ENCODE measurements around the gene COIL. TPM values are rescaled to one million over a fixed set of nuclear protein-coding genes. Genes with fewer than 3 reads are reported as not detected.

Gene COIL
- total RNA-seq, 1 experiment from 2014 or later, result 31.2 TPM

- Histone ChIP-seq H3K9ac (ENCODE audit: low read length) (no peak overlapping the region), H3K4me3 (replicated peaks in 1 of 2; ENCODE audit: low read depth in 1 of 2, low read length in 2 of 2) (no peak overlapping the region), H3K9me3 (ENCODE audit: control insufficient read depth in 1 of 2, insufficient read depth in 1 of 2, low read depth in 1 of 2, low read length in 2 of 2) (no peaks in the 10 kb centered on the region), H3K27me3 (ENCODE audit: insufficient read depth, low read length) (no peaks in the 10 kb centered on the region), H3K4me1 (ENCODE audit: control insufficient read depth in 1 of 2, insufficient read depth in 2 of 2, low read length in 2 of 2) (no peaks in the 10 kb centered on the region), H3K79me2 (ENCODE audit: insufficient read depth, low read length) (peaks cover 50% of the 10 kb centered on the region), H4K20me1 (ENCODE audit: insufficient read depth) (no peaks in the 10 kb centered on the region), H3K27ac (ENCODE audit: low read depth, low read length) (no peak overlapping the region), H3K9me2 (ENCODE audit: insufficient read depth) (no peaks in the 10 kb centered on the region), H3K4me2 (ENCODE audit: low read length) (no peak overlapping the region), H2AFZ (ENCODE audit: low read depth, low read length, poor library complexity, severe bottlenecking) (no peak overlapping the region), H3K36me3 (ENCODE audit: control insufficient read depth in 1 of 2, insufficient read depth in 2 of 2, low read length in 2 of 2) (peaks cover 42 to 51% of the 10 kb centered on the region in 2 experiments)
- CTCF ChIA-PET, result no interaction called here
- BruUV-seq (replicated peaks), result no TSS peak
- POLR2A ChIA-PET, result no interaction called here
- TF ChIP-seq ZBTB33 (IDR thresholded peaks at IDR 0.05; ENCODE audit: extremely low read depth, insufficient replicate concordance, low read length), result no peak
- no peak for TF ChIP-seq POLR2AphosphoS5 (IDR thresholded peaks at IDR 0.05; ENCODE audit: low read depth, low read length)
- no peak for TF ChIP-seq POLR2A (IDR thresholded peaks at IDR 0.05; ENCODE audit: borderline replicate concordance, extremely low read depth, insufficient read depth, insufficient read length)
- no peak for TF ChIP-seq CTCF (IDR thresholded peaks at IDR 0.05 in 2 of 3, conservative IDR thresholded peaks at IDR 0.05 in 1 of 3; ENCODE audit: borderline replicate concordance in 1 of 3, insufficient read depth in 1 of 3, low read depth in 2 of 3, low read length in 2 of 3)
- TF ChIP-seq REST (IDR thresholded peaks at IDR 0.05; ENCODE audit: low read depth), result no peak
- no peak for TF ChIP-seq CBX3 (IDR thresholded peaks at IDR 0.05; ENCODE audit: low read depth)
- no peak for TF ChIP-seq ZFX (IDR thresholded peaks at IDR 0.05)
- no peak for TF ChIP-seq JUND (IDR thresholded peaks at IDR 0.05)
- no peak for TF ChIP-seq RAD21 (IDR thresholded peaks at IDR 0.05; ENCODE audit: low read depth)
- TF ChIP-seq SRF (IDR thresholded peaks at IDR 0.05; ENCODE audit: low read depth), result no peak
- no peak for TF ChIP-seq EZH2phosphoT487 (IDR thresholded peaks at IDR 0.05; ENCODE audit: borderline replicate concordance)
- no peak for TF ChIP-seq EGR1 (IDR thresholded peaks at IDR 0.05; ENCODE audit: low read depth)
- no peak for TF ChIP-seq ELF1 (IDR thresholded peaks at IDR 0.05; ENCODE audit: borderline replicate concordance, low read depth)
- no peak for TF ChIP-seq CEBPB (IDR thresholded peaks at IDR 0.05; ENCODE audit: low read depth)
- TF ChIP-seq MAX (IDR thresholded peaks at IDR 0.05), result no peak
- no peak for TF ChIP-seq FOSL1 (IDR thresholded peaks at IDR 0.05; ENCODE audit: low read depth)
- RAD21 ChIA-PET (ENCODE audit: low non-redundant PET in 1 of 2, low total read pairs in 2 of 2, uncharacterized antibody in 2 of 2, unreplicated experiment in 2 of 2), result no interaction called here
- DNase-seq (ENCODE audit: low read depth, low spot score) (no peak), ATAC-seq (no peak)
- intact Hi-C loops (cut with micrococcal nuclease), result no loop called here
Observed at GRCh38 chr17:56948491-56948890, 12.4 kb downstream of the COIL start.
